MM.1S (cell line): Measurements from ENCODE around the gene PPP4C.

Experiments used
- DNase-seq: peaks from one replicate; pipeline ENCODE4 v3.0.0-alpha.2; 2015
- H2AFZ ChIP-seq: fragments of 300-600 bp; sonication (generic); 2 replicates; pipeline ENCODE4 v1.6.0; 2016; ENCODE audit warnings: antibody characterized with exemption, low read length
- H3F3A ChIP-seq: fragments of 300-600 bp; sonication (generic); 2 replicates; pipeline ENCODE4 v1.6.1; 2016; ENCODE audit warnings: mild to moderate bottlenecking, antibody characterized with exemption, low read length, moderate library complexity, mixed read lengths; ENCODE audit not compliant: insufficient read depth
- H3K27ac ChIP-seq: fragments of 300-600 bp; sonication (generic); 2 replicates; pipeline ENCODE4 v1.5.1; 2016; ENCODE audit warnings: mild to moderate bottlenecking, low read length
- H3K27me3 ChIP-seq: fragments of 300-600 bp; sonication (generic); replicated peaks from 2 replicates; pipeline ENCODE4 v1.6.0; 2016; ENCODE audit warnings: low read length; ENCODE audit not compliant: insufficient read depth
- H3K36me3 ChIP-seq: fragments of 300-600 bp; sonication (generic); replicated peaks from 2 replicates; pipeline ENCODE4 v1.6.1; 2016; ENCODE audit warnings: mild to moderate bottlenecking, low read length, mixed read lengths; ENCODE audit not compliant: insufficient read depth
- H3K4me1 ChIP-seq: fragments of 300-600 bp; sonication (generic); 2 replicates; pipeline ENCODE4 v1.6.1; 2016; ENCODE audit warnings: low read length, mixed read lengths
- H3K4me2 ChIP-seq: fragments of 300-600 bp; sonication (generic); 2 replicates; pipeline ENCODE4 v1.6.0; 2016; ENCODE audit warnings: low read depth, low read length
- H3K4me3 ChIP-seq: fragments of 300-600 bp; sonication (generic); 2 replicates; pipeline ENCODE4 v1.5.1; 2016; ENCODE audit warnings: low read length, mixed read lengths
- H3K79me2 ChIP-seq: fragments of 300-600 bp; sonication (generic); 2 replicates; pipeline ENCODE4 v1.6.1; 2016; ENCODE audit warnings: mixed run types, low read length, mixed read lengths
- H3K9ac ChIP-seq: fragments of 300-600 bp; sonication (generic); 2 replicates; pipeline ENCODE4 v1.6.1; 2016; ENCODE audit warnings: low read length, mixed read lengths
- H3K9me2 ChIP-seq: fragments of 300-600 bp; sonication (generic); replicated peaks from 2 replicates; pipeline ENCODE4 v1.6.1; 2016; ENCODE audit warnings: mild to moderate bottlenecking, low read length, mixed read lengths; ENCODE audit not compliant: insufficient read depth
- H3K9me3 ChIP-seq: fragments of 300-600 bp; sonication (generic); replicated peaks from 2 replicates; pipeline ENCODE4 v1.6.1; 2016; ENCODE audit warnings: mild to moderate bottlenecking, low read length, mixed read lengths; ENCODE audit not compliant: insufficient read depth
- H4K20me1 ChIP-seq: fragments of 300-600 bp; sonication (generic); 2 replicates; pipeline ENCODE4 v1.6.1; 2016; ENCODE audit warnings: mild to moderate bottlenecking, low read length, moderate library complexity, mixed read lengths; ENCODE audit not compliant: insufficient read depth
- CTCF ChIP-seq: fragments of 300-600 bp; sonication (generic); IDR thresholded peaks from 2 replicates; pipeline ENCODE4 v1.5.1; 2016; ENCODE audit warnings: antibody characterized with exemption, low read length, mixed read lengths
- EZH2 ChIP-seq: fragments of 300-600 bp; sonication (generic); optimal IDR thresholded peaks from 2 replicates; pipeline ENCODE3; 2017; ENCODE audit warnings: low read depth, mild to moderate bottlenecking, antibody characterized with exemption, low read length, mixed read lengths
- EZH2phosphoT487 ChIP-seq: fragments of 300-600 bp; sonication (generic); IDR thresholded peaks from 2 replicates; pipeline ENCODE4 v1.6.1; 2018; ENCODE audit warnings: antibody characterized with exemption, low read length

The PPP4C gene

GRCh38 chr16:30132591-30132990 is 56.8 kb downstream of the PPP4C start:
- no peaks in the 10 kb centered on the region for H3F3A ChIP-seq
- H3K4me2 ChIP-seq = no peak overlapping the region
- no peaks in the 10 kb centered on the region for H3K9me3 ChIP-seq
- H3K4me1 ChIP-seq = no peaks in the 10 kb centered on the region
- H4K20me1 ChIP-seq = no peaks in the 10 kb centered on the region
- no peaks in the 10 kb centered on the region for H3K27me3 ChIP-seq
- no peaks in the 10 kb centered on the region for H3K9me2 ChIP-seq
- no peak overlapping the region for H3K27ac ChIP-seq
- H3K9ac ChIP-seq = no peak overlapping the region
- no peak overlapping the region for H2AFZ ChIP-seq
- no peak overlapping the region for H3K4me3 ChIP-seq
- H3K79me2 ChIP-seq = no peaks in the 10 kb centered on the region
- no peak for DNase-seq
- H3K36me3 ChIP-seq = no peaks in the 10 kb centered on the region
- TF ChIP-seq CTCF = no peak
- no peak for TF ChIP-seq EZH2
- no peak for TF ChIP-seq EZH2phosphoT487
